ENCODE measurements around the gene ADK.
"Not testable (repeated sequence)": the region's sequence is repeated elsewhere in the genome, so short reads cannot be mapped to it uniquely, and the experiment has no call there.

DNA sequence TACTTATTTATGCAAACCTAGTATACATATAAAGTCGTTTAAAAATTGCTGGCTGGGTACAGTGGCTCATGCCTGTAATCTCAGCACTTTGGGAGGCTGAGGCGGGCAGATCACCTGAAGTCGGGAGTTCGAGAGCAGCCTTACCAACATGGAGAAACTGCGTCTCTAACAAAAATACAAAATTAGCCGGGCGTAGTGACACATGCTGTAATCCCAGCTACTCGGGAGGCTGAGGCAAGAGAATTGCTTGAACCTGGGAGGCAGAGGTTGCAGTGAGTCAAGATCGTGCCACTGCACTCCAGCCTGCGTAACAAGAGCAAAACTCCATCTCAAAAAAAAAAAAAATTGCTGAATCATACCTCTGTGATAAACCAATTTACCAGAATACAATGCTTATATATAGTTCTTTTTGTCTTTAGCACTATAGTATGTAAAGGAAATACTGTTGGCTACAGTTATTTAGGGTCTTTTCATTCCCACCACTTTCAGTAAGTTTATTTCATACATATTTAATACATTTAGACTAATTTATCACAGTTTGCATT is 325.2 kb downstream of the ADK start:
- TF ChIP-seq EZH2 (IDR thresholded peaks at IDR 0.05; ENCODE audit: borderline replicate concordance, low read depth, low read length, severe bottlenecking); POLR2AphosphoS5 (IDR thresholded peaks at IDR 0.05; ENCODE audit: insufficient read depth, low read depth, low read length); POLR2A (IDR thresholded peaks at IDR 0.05; ENCODE audit: low read depth, low read length): not testable (repeated sequence)
- TF ChIP-seq, protein P1, sequence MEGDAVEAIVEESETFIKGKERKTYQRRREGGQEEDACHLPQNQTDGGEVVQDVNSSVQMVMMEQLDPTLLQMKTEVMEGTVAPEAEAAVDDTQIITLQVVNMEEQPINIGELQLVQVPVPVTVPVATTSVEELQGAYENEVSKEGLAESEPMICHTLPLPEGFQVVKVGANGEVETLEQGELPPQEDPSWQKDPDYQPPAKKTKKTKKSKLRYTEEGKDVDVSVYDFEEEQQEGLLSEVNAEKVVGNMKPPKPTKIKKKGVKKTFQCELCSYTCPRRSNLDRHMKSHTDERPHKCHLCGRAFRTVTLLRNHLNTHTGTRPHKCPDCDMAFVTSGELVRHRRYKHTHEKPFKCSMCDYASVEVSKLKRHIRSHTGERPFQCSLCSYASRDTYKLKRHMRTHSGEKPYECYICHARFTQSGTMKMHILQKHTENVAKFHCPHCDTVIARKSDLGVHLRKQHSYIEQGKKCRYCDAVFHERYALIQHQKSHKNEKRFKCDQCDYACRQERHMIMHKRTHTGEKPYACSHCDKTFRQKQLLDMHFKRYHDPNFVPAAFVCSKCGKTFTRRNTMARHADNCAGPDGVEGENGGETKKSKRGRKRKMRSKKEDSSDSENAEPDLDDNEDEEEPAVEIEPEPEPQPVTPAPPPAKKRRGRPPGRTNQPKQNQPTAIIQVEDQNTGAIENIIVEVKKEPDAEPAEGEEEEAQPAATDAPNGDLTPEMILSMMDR (IDR thresholded peaks at IDR 0.05; ENCODE audit: extremely low read depth in 1 of 2, insufficient read depth in 1 of 2, low read depth in 1 of 2, low read length in 2 of 2) = not testable (repeated sequence)
- TF ChIP-seq, protein P2, sequence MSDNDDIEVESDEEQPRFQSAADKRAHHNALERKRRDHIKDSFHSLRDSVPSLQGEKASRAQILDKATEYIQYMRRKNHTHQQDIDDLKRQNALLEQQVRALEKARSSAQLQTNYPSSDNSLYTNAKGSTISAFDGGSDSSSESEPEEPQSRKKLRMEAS (IDR thresholded peaks at IDR 0.05; ENCODE audit: insufficient read depth, insufficient read length) = not testable (repeated sequence)

All from endothelial cell of umbilical vein (primary cell).